Activated naive CD8-positive, alpha-beta T cell (primary cell): ENCODE measurements around the gene CMSS1.

ENCODE experiments used
- H3K27ac Mint-ChIP-seq: one replicate; pipeline ENCODE4 v1.8.0; 2021; ENCODE audit warnings: mixed read lengths
- H3K27me3 Mint-ChIP-seq: one replicate; pipeline ENCODE4 v1.8.0; 2021; ENCODE audit warnings: mixed read lengths
- H3K36me3 Mint-ChIP-seq: one replicate; pipeline ENCODE4 v1.8.0; 2021; ENCODE audit warnings: mixed read lengths
- H3K4me1 Mint-ChIP-seq: one replicate; pipeline ENCODE4 v1.8.0; 2021; ENCODE audit warnings: low read depth, mixed read lengths
- H3K4me3 Mint-ChIP-seq: one replicate; pipeline ENCODE4 v1.8.0; 2021; ENCODE audit warnings: mild to moderate bottlenecking, mixed read lengths
- H3K9me3 Mint-ChIP-seq: one replicate; pipeline ENCODE4 v1.8.0; 2021; ENCODE audit warnings: low read depth, mixed read lengths

CMSS1 gene

GRCh38 chr3:100140976-100141375 is 323.3 kb downstream of the CMSS1 start:
- peaks cover 21% of the 10 kb centered on the region for H3K9me3 Mint-ChIP-seq
- H3K4me3 Mint-ChIP-seq: no peak overlapping the region
- H3K27ac Mint-ChIP-seq: no peak overlapping the region
- no peaks in the 10 kb centered on the region for H3K27me3 Mint-ChIP-seq
- no peaks in the 10 kb centered on the region for H3K4me1 Mint-ChIP-seq
- H3K36me3 Mint-ChIP-seq: peaks cover 33% of the 10 kb centered on the region

GRCh38 chr3:100141586-100141985 is 323.9 kb downstream of the CMSS1 start:
- no peaks in the 10 kb centered on the region for H3K27me3 Mint-ChIP-seq
- peaks cover 33% of the 10 kb centered on the region for H3K36me3 Mint-ChIP-seq
- H3K27ac Mint-ChIP-seq: no peak overlapping the region
- no peak overlapping the region for H3K4me3 Mint-ChIP-seq
- H3K4me1 Mint-ChIP-seq: no peaks in the 10 kb centered on the region
- peaks cover 21% of the 10 kb centered on the region for H3K9me3 Mint-ChIP-seq

- no peaks in the 10 kb centered on the region for H3K27me3 Mint-ChIP-seq
- H3K36me3 Mint-ChIP-seq: peaks cover 37% of the 10 kb centered on the region
- no peak overlapping the region for H3K4me3 Mint-ChIP-seq
- no peaks in the 10 kb centered on the region for H3K4me1 Mint-ChIP-seq
- no peak overlapping the region for H3K27ac Mint-ChIP-seq
- H3K9me3 Mint-ChIP-seq: peaks cover 21% of the 10 kb centered on the region
Observed at GRCh38 chr3:100144255-100144866, 326.7 kb downstream of the CMSS1 start.

DNA sequence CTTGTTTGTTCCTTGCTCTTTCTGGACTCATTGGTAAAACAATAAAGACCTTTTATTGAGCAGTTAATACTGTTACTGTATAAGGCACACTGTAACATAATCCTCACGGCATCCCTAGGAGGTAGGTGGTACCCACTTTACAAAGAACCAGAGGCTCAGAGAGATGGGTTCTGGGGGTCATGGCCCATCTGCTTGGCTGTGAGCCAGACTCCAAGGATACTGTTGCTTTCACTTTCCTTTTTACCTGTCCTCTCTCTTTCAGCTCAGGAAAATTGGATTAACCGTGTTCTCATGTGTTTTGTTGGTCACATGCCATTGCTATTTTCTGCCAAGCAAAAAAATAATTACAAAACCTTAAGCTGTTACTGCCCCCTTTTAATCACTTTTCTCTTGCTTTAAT is 331.5 kb downstream of the CMSS1 start:
- no peaks in the 10 kb centered on the region for H3K27me3 Mint-ChIP-seq
- peaks cover 3% of the 10 kb centered on the region for H3K4me1 Mint-ChIP-seq

DNA sequence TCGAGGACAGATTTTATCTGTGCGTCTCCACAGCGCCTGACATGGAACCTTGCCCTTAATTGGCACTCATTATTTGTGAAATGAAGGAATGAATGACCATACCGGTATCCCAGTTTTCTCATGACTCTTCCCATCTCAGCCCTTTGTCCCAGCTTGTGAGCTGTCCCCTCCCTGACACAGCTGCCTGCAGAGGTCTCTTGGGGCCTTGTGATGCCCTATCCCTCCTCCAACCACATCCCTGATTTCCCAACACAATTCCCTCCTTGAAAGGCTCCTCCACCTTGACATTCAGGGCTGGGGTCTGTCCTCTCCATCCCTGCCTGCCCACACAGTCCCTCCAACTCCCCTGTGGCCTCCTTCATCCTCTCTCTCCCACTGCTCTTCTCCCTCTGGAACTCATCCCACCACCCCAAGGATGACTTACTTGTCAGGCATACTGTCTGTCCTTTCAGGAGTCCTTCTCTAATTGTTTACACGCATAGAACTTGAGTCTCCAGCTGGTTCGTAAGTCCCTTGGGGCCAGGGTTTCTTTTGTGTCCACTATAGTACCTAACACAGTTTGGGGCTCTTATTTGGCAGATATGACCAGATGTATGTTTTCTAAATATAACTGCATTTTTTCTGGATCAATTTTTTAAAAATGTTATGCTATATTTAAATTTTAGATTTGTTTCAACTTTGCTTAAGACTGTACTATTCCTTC is 332.2 kb downstream of the CMSS1 start:
- H3K4me3 Mint-ChIP-seq: no peak overlapping the region

More for the DNA sequence above, 331.5 kb downstream of the CMSS1 start:
- H3K4me3 Mint-ChIP-seq: no peak overlapping the region
- no peaks in the 10 kb centered on the region for H3K9me3 Mint-ChIP-seq
- peaks cover 47% of the 10 kb centered on the region for H3K36me3 Mint-ChIP-seq
- H3K27ac Mint-ChIP-seq: no peak overlapping the region

DNA sequence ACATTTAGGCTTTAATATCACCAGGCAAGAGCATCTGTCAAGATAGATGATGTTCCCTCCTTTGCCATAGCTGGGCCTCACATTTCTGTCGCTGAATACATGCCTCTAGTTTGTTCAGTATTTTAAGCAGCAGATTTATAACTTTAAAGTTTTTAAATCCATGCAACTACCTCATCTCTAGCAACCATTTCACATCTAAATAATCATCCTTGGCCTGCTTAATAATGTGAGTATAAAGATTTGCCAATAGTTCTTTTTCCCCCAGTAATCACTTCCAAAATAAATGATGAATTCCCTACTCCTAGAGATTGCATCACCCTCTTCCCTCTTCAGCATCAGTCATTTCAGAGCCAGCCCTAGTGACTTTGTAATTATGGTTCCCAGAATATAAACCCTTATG is 332.8 kb downstream of the CMSS1 start:
- H3K36me3 Mint-ChIP-seq: peaks cover 54% of the 10 kb centered on the region
- no peaks in the 10 kb centered on the region for H3K27me3 Mint-ChIP-seq
- no peak overlapping the region for H3K4me3 Mint-ChIP-seq
- H3K27ac Mint-ChIP-seq: no peak overlapping the region
- H3K4me1 Mint-ChIP-seq: peaks cover 3% of the 10 kb centered on the region
- H3K9me3 Mint-ChIP-seq: peaks cover 7% of the 10 kb centered on the region

More for the DNA sequence above, 332.2 kb downstream of the CMSS1 start:
- Mint-ChIP-seq H3K9me3 (peaks cover under 1% of the 10 kb centered on the region), H3K4me1 (peaks cover 3% of the 10 kb centered on the region), H3K27me3 (no peaks in the 10 kb centered on the region), H3K27ac (no peak overlapping the region), H3K36me3 (peaks cover 48% of the 10 kb centered on the region)

DNA sequence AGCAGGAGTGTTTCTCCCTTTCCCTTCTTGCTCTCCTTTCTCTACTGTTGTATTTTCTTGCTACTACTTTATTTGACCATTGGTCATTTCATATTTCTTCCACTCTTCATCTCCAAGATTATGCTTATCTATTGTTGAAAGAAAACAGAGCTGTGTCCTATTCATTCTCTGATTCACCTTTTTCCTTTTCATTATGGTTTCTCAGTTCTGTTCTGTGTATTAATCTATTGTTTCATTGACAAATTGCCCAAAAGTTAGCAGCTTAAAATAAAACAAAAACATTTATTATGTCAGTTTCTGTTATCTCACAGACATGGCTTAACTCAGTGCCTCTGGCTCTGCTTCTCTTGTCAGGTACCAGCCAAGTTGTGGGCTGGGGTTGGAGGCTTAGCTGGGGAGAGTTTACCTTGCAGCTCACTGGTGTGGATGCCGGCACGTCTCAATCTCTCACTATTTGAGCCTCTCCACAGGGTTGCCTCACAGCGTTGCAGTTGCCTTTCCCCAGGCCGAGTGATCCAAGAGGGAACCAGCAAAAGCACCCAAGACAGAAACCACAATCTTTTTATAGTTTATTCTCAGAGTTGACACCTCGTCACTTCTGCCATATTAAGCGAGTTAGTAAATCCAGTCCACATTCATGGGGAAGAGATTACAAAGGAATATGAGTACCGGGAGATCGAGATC is 333.5 kb downstream of the CMSS1 start:
- Mint-ChIP-seq H3K9me3 (peaks cover 8% of the 10 kb centered on the region), H3K36me3 (peaks cover 55% of the 10 kb centered on the region), H3K4me1 (peaks cover 3% of the 10 kb centered on the region), H3K27me3 (no peaks in the 10 kb centered on the region), H3K4me3 (no peak overlapping the region), H3K27ac (peak overlapping the region; percentile 59)

GRCh38 chr3:100154171-100154570 is 336.5 kb downstream of the CMSS1 start:
- Mint-ChIP-seq H3K36me3 (peaks cover 57% of the 10 kb centered on the region), H3K9me3 (peaks cover 14% of the 10 kb centered on the region)

DNA sequence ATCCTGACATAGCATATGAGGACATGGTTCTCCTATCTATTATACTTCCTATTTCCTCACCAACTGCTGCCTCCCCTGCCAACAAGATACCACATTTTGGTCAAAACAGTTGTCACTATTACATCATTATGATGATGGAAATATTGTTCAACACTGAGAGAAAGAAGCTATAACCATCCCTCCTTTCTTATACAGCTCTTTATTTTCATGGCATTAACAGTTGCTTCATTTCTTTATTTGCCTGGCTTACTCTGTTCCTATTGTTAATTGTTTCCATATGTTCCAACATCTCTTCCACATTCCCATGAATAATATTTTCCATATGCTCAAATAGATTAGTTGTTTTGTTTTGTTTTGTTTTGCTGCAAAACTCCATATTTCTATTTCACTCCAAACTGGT is 337.5 kb downstream of the CMSS1 start:
- Mint-ChIP-seq H3K36me3 (peaks cover 55% of the 10 kb centered on the region), H3K9me3 (peaks cover 14% of the 10 kb centered on the region), H3K27ac (no peak overlapping the region), H3K4me3 (no peak overlapping the region), H3K4me1 (peaks cover 5% of the 10 kb centered on the region), H3K27me3 (no peaks in the 10 kb centered on the region)

More at GRCh38 chr3:100154171-100154570, 336.5 kb downstream of the CMSS1 start:
- Mint-ChIP-seq H3K4me1 (peaks cover 3% of the 10 kb centered on the region), H3K27ac (no peak overlapping the region), H3K4me3 (no peak overlapping the region), H3K27me3 (no peaks in the 10 kb centered on the region)

- H3K4me3 Mint-ChIP-seq: no peak overlapping the region
- no peak overlapping the region for H3K27ac Mint-ChIP-seq
- H3K27me3 Mint-ChIP-seq: no peaks in the 10 kb centered on the region
- H3K36me3 Mint-ChIP-seq: peaks cover 55% of the 10 kb centered on the region
- peaks cover 14% of the 10 kb centered on the region for H3K9me3 Mint-ChIP-seq
- peaks cover 6% of the 10 kb centered on the region for H3K4me1 Mint-ChIP-seq
Observed at GRCh38 chr3:100155590-100155989, 337.9 kb downstream of the CMSS1 start.

DNA sequence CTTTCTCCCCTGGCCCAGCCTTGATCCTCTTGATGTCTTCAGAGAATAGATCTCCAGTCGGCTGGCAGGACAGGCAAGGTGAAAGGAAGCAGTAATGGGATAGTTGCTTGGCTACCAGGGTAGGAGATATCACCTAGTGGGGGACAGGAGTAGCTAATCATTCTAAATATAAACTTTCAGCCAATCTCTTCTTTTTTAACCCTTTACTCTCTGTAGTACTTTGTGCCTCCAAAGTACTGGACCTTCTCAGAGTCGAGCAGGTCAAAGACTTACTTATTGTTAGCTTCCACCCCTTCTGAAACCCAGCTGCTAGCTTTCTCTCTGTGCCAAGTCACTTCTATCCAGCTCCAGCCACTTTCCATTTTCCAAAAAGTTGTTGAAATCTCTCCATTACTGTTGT is 340.0 kb downstream of the CMSS1 start:
- H3K4me3 Mint-ChIP-seq: no peak overlapping the region

DNA sequence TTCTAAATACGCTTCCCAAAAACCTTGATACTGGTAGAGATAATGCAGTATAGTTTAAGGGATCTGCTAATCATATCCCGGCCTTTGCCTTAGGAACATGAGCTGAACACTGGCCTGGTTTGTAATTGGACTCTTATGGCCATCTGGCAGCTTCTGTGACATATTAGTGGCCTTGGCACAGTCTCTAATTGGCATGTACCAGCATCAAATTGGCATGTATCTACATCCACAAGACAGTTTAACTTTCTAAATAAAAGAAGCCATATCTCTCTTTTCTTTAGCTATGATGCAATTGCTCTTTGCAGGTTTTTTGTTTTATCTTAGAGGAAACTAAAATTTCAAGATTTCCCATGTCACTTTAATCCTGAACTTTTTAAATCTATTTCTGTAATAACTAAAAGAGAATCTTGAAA is 341.3 kb downstream of the CMSS1 start:
- peaks cover 14% of the 10 kb centered on the region for H3K9me3 Mint-ChIP-seq
- peaks cover 37% of the 10 kb centered on the region for H3K36me3 Mint-ChIP-seq
- no peaks in the 10 kb centered on the region for H3K27me3 Mint-ChIP-seq
- no peak overlapping the region for H3K4me3 Mint-ChIP-seq
- peaks cover 5% of the 10 kb centered on the region for H3K4me1 Mint-ChIP-seq
- no peak overlapping the region for H3K27ac Mint-ChIP-seq

More for the DNA sequence above, 340.0 kb downstream of the CMSS1 start:
- peaks cover 14% of the 10 kb centered on the region for H3K9me3 Mint-ChIP-seq
- H3K27me3 Mint-ChIP-seq: no peaks in the 10 kb centered on the region
- H3K27ac Mint-ChIP-seq: no peak overlapping the region
- H3K4me1 Mint-ChIP-seq: peaks cover 5% of the 10 kb centered on the region
- peaks cover 45% of the 10 kb centered on the region for H3K36me3 Mint-ChIP-seq

DNA sequence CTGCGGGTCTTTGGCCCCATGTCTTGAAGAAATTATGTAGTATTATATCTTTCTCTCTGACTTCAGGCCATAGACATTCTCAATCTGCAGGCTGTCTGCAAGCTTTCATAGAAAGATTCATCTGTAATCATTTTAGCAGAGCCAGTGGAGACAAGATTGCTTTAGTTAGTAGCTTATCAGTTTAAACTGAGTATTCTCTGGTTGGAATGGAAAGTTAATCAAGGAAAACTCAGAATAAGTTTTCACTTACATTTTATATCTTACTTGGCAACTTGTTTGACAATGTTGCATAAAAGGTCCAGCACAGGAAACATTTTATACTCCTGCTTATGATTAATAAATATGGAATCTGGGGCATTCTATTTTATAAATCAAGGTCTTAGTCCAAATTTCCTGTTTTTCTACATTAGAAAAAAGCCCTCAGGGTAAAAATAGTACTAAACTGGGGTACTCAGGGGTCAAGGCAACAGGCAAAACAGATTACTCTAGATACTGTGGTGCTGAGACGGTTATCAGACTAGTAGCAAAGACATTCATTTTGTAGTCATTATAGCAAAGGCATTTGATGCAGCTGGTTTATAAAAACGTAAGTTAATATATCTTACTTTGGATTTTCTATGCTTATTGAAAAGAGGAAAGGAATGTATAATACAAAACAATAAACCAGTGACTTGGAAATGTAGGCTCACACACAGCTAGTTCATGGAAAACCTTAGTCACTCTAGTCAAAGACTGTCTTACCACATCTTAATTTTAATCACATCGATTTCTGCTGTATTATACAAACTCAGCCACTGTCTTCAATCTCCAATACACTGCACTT is 341.9 kb downstream of the CMSS1 start:
- Mint-ChIP-seq H3K4me3 (no peak overlapping the region), H3K27me3 (no peaks in the 10 kb centered on the region), H3K27ac (no peak overlapping the region), H3K36me3 (peaks cover 37% of the 10 kb centered on the region), H3K9me3 (peaks cover 14% of the 10 kb centered on the region), H3K4me1 (peaks cover 5% of the 10 kb centered on the region)

- Mint-ChIP-seq H3K27me3 (no peaks in the 10 kb centered on the region), H3K36me3 (peaks cover 31% of the 10 kb centered on the region), H3K4me3 (no peak overlapping the region), H3K27ac (no peak overlapping the region), H3K4me1 (peaks cover 5% of the 10 kb centered on the region), H3K9me3 (peaks cover 7% of the 10 kb centered on the region)
Observed at GRCh38 chr3:100160521-100160920, 342.9 kb downstream of the CMSS1 start.
